GM12801 (cell line): ENCODE results near the gene AHNAK.

ENCODE experiments used
- CTCF ChIP-seq: IDR thresholded peaks from one replicate; pipeline ENCODE4 v1.5.1; 2011; ENCODE audit warnings: control low read depth; ENCODE audit not compliant: insufficient read length; ENCODE audit errors: extremely low read depth

The AHNAK gene

GRCh38 chr11:62400760-62401159 lies 145.8 kb downstream of the AHNAK start:
- TF ChIP-seq CTCF: no peak

GRCh38 chr11:62400281-62400680 lies 146.3 kb downstream of the AHNAK start:
- no peak for TF ChIP-seq CTCF

- TF ChIP-seq CTCF: no peak
These were observed 146.7 kb downstream of the AHNAK start for GRCh38 chr11:62399878-62400266.

- TF ChIP-seq CTCF: no peak
These were observed 147.3 kb downstream of the AHNAK start for GRCh38 chr11:62399172-62399877.

- TF ChIP-seq CTCF: no peak
These were observed 148.3 kb downstream of the AHNAK start for GRCh38 chr11:62398011-62398994.

- no peak for TF ChIP-seq CTCF
These were observed 150.6 kb downstream of the AHNAK start for GRCh38 chr11:62395885-62396551.
